ENCODE measurements around the gene CAMK1D.

- TF ChIP-seq CTCF (IDR thresholded peaks at IDR 0.05) (no peak), POLR2A (IDR thresholded peaks at IDR 0.05) (no peak)
Observed at GRCh38 chr10:12314836-12315235, 34.5 kb upstream of the CAMK1D start.
